Mesothelial cell of epicardium (in vitro differentiated cells): ENCODE data around the gene MXD4. TPM values are rescaled to one million over a fixed set of nuclear protein-coding genes. Genes with fewer than 3 reads are reported as not detected.
"Not testable (repeated sequence)": the region's sequence is repeated elsewhere in the genome, so short reads cannot be mapped to it uniquely, and the experiment has no call there.

Source experiments
- DNase-seq, 2 experiments: peaks; one replicate each; pipeline ENCODE4 v3.0.0; 2021; ENCODE audit warnings: low spot score in 2 of 2; ENCODE audit not compliant: unreplicated experiment in 2 of 2
- H3K27ac Mint-ChIP-seq: 2 replicates; pipeline ENCODE4 v1.8.0; 2021; ENCODE audit warnings: mixed read lengths
- H3K27me3 Mint-ChIP-seq: 2 replicates; pipeline ENCODE4 v1.8.0; 2021; ENCODE audit warnings: low read depth, mixed read lengths
- H3K36me3 Mint-ChIP-seq: 2 replicates; pipeline ENCODE4 v1.8.0; 2021; ENCODE audit warnings: mixed read lengths
- H3K4me1 Mint-ChIP-seq: 2 replicates; pipeline ENCODE4 v1.8.0; 2021; ENCODE audit warnings: mixed read lengths
- H3K4me3 Mint-ChIP-seq: 2 replicates; pipeline ENCODE4 v1.8.0; 2021; ENCODE audit warnings: mild to moderate bottlenecking, moderate library complexity, mixed read lengths
- H3K9me3 Mint-ChIP-seq: 2 replicates; pipeline ENCODE4 v1.8.0; 2021; ENCODE audit warnings: mixed read lengths
- total RNA-seq: library from RNA; stranded (reverse); gene quantifications from 3 replicates; pipeline ENCODE4 v1.2.1, GENCODE V29; 2021
- TF ChIP-seq, protein P1 (sequence below): fragments of 200-600 bp; sonication (generic); IDR thresholded peaks from one replicate; pipeline ENCODE4 v1.5.0; 2021; ENCODE audit warnings: antibody characterized with exemption; ENCODE audit not compliant: unreplicated experiment

Gene MXD4
- total RNA-seq, 1 donor from 2014 or later: 104 TPM

DNA sequence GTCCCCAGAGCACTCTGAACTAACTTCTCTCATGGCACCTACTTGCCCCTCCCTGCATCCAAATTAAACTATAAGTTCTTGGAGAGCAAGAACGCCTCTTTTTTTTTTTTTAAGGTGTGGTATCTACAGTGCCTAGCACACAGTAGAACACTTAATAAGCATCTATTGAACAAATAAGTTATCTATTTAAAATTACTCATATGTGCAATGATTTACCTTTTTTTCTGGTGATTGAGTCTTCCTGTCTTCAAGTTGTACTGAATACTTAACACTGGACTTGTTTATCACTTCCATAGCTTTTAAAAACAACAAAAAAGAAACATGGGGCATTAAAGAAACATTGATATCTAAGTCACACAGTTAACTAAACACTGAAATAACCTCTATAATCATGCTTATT is 49.1 kb downstream of the MXD4 start:
- Mint-ChIP-seq H3K4me3 (no peak overlapping the region), H3K27me3 (peaks cover 8% of the 10 kb centered on the region)

GRCh38 chr4:2202789-2203188 is 59.1 kb downstream of the MXD4 start:
- H3K36me3 Mint-ChIP-seq, H3K4me1 Mint-ChIP-seq, DNase-seq, H3K9me3 Mint-ChIP-seq, H3K27ac Mint-ChIP-seq, H3K27me3 Mint-ChIP-seq, H3K4me3 Mint-ChIP-seq: not testable (repeated sequence)

More for the DNA sequence above, 49.1 kb downstream of the MXD4 start:
- Mint-ChIP-seq H3K36me3 (no peaks in the 10 kb centered on the region), H3K4me1 (no peaks in the 10 kb centered on the region), H3K27ac (no peak overlapping the region), H3K9me3 (no peaks in the 10 kb centered on the region)
- TF ChIP-seq, protein P1, sequence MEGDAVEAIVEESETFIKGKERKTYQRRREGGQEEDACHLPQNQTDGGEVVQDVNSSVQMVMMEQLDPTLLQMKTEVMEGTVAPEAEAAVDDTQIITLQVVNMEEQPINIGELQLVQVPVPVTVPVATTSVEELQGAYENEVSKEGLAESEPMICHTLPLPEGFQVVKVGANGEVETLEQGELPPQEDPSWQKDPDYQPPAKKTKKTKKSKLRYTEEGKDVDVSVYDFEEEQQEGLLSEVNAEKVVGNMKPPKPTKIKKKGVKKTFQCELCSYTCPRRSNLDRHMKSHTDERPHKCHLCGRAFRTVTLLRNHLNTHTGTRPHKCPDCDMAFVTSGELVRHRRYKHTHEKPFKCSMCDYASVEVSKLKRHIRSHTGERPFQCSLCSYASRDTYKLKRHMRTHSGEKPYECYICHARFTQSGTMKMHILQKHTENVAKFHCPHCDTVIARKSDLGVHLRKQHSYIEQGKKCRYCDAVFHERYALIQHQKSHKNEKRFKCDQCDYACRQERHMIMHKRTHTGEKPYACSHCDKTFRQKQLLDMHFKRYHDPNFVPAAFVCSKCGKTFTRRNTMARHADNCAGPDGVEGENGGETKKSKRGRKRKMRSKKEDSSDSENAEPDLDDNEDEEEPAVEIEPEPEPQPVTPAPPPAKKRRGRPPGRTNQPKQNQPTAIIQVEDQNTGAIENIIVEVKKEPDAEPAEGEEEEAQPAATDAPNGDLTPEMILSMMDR: no peak
- no peak for DNase-seq

Other genes starting within 250 kb of the MXD4 start
- gene NAT8L, start 202.8 kb downstream of the MXD4 start, total RNA-seq: 25.2 to 28.2 TPM (median 25.2 TPM) in 3 replicates
- 15.4 to 16.9 TPM (median 16.6 TPM) in 3 replicates for gene HAUS3, start 20.0 kb downstream of the MXD4 start, total RNA-seq
- 3.7 to 5.8 TPM (median 4.5 TPM) in 3 replicates for gene POLN, start 20.0 kb downstream of the MXD4 start, total RNA-seq
- 0.38 to 0.51 TPM (median 0.45 TPM) in 3 replicates for gene ZFYVE28, start 156.5 kb upstream of the MXD4 start, total RNA-seq
- gene CFAP99, start 156.8 kb upstream of the MXD4 start, total RNA-seq: 0.11 TPM in 1 of 3 replicates, not detected in the others
- gene RNF4, start 207.0 kb upstream of the MXD4 start, total RNA-seq: 59.8 to 63.8 TPM (median 61.0 TPM) in 3 replicates